IMR-90 (cell line): ENCODE results near the gene FBXL16. TPM values are rescaled to one million over a fixed set of nuclear protein-coding genes. Genes with fewer than 3 reads are reported as not detected.

Source experiments
- ATAC-seq: fragments of 200-7000 bp; cut with Tn5 transposase; 2 replicates; pipeline ENCODE4 v1.9.1; 2020; ENCODE audit warnings: low read depth, mild to moderate bottlenecking, moderate library complexity
- BruUV-seq: library from RNA; stranded (reverse); fragments of 400-500 nt; replicated peaks from 2 replicates; lab custom pipeline; 2021; lab: Mats Ljungman, UMichigan
- CTCF ChIA-PET: fragments of 300-600 bp; formaldehyde crosslinking; extraction: SDS; loops from one replicate; lab custom pipeline; 2021; ENCODE audit warnings: antibody characterized with exemption; lab: Yijun Ruan, JAX
- POLR2A ChIA-PET: fragments of 300-600 bp; sonication (Branson Sonifier 250); formaldehyde crosslinking; loops from one replicate; lab custom pipeline; 2022; ENCODE audit warnings: antibody characterized with exemption; ENCODE audit not compliant: unreplicated experiment; lab: Charles Lee
- DNase-seq: peaks from one replicate; pipeline ENCODE4 v3.0.0; 2013
- H2AFZ ChIP-seq: replicated peaks from 2 replicates; pipeline ENCODE3; 2013; ENCODE audit warnings: low read length, mild to moderate bottlenecking; ENCODE audit not compliant: poor library complexity
- H2AK5ac ChIP-seq: 2 replicates; pipeline ENCODE4 v1.6.1; 2013; ENCODE audit warnings: low read depth, low read length, inconsistent platforms
- H2AK9ac ChIP-seq: replicated peaks from 2 replicates; pipeline ENCODE3; 2013; ENCODE audit warnings: mild to moderate bottlenecking, low read depth, low read length, moderate library complexity; ENCODE audit not compliant: poor library complexity
- H2BK120ac ChIP-seq: 2 replicates; pipeline ENCODE4 v1.6.1; 2013; ENCODE audit warnings: low read depth, low read length, inconsistent platforms
- H2BK15ac ChIP-seq: 3 replicates; pipeline ENCODE4 v1.6.1; 2013; ENCODE audit warnings: low read depth, low read length, inconsistent platforms
- H2BK20ac ChIP-seq: 2 replicates; pipeline ENCODE4 v1.6.1; 2013; ENCODE audit warnings: low read depth, mild to moderate bottlenecking, inconsistent platforms, low read length, moderate library complexity
- H2BK5ac ChIP-seq: 2 replicates; pipeline ENCODE4 v1.6.1; 2013; ENCODE audit warnings: mild to moderate bottlenecking, low read depth, low read length, inconsistent platforms; ENCODE audit not compliant: poor library complexity, severe bottlenecking
- H3K14ac ChIP-seq: replicated peaks from 2 replicates; pipeline ENCODE4 v1.6.1; 2013; ENCODE audit warnings: low read depth, low read length, inconsistent platforms
- H3K18ac ChIP-seq: 2 replicates; pipeline ENCODE4 v1.6.1; 2013; ENCODE audit warnings: low read depth, low read length, control low read depth
- H3K23ac ChIP-seq: 2 replicates; pipeline ENCODE4 v1.6.1; 2013; ENCODE audit warnings: low read depth, low read length, inconsistent platforms
- H3K27ac ChIP-seq: 2 replicates; pipeline ENCODE4 v1.5.1; 2013; ENCODE audit warnings: mild to moderate bottlenecking, control low read depth, low read length; ENCODE audit not compliant: insufficient read depth
- H3K27me3 ChIP-seq: 2 replicates; pipeline ENCODE4 v1.6.1; 2013; ENCODE audit warnings: low read length; ENCODE audit not compliant: control insufficient read depth, insufficient read depth
- H3K36me3 ChIP-seq: 2 replicates; pipeline ENCODE4 v1.6.1; 2013; ENCODE audit warnings: low read length, mixed read lengths; ENCODE audit not compliant: control insufficient read depth, insufficient read depth
- H3K4ac ChIP-seq: 2 replicates; pipeline ENCODE4 v1.6.1; 2013; ENCODE audit warnings: low read depth, low read length, inconsistent platforms
- H3K4me1 ChIP-seq: 2 replicates; pipeline ENCODE4 v1.6.1; 2013; ENCODE audit warnings: low read length, mixed read lengths; ENCODE audit not compliant: control insufficient read depth, insufficient read depth
- H3K4me2 ChIP-seq: 2 replicates; pipeline ENCODE4 v1.6.1; 2013; ENCODE audit warnings: low read depth, mild to moderate bottlenecking, control low read depth, low read length, moderate library complexity
- H3K4me3 ChIP-seq: 2 replicates; pipeline ENCODE4 v1.5.1; 2013; ENCODE audit warnings: low read depth, mild to moderate bottlenecking, control low read depth, low read length, moderate library complexity; ENCODE audit not compliant: insufficient read depth
- H3K56ac ChIP-seq: 2 replicates; pipeline ENCODE4 v1.6.1; 2013; ENCODE audit warnings: low read length, inconsistent platforms; ENCODE audit not compliant: insufficient read depth; ENCODE audit errors: extremely low read depth
- H3K79me1 ChIP-seq, 2 experiments: 2 replicates each; pipeline ENCODE4 v1.6.1; 2013; ENCODE audit warnings: low read length in 2 of 2, inconsistent platforms in 1 of 2, low read depth in 1 of 2
- H3K9ac ChIP-seq: 2 replicates; pipeline ENCODE4 v1.6.1; 2013; ENCODE audit warnings: low read depth, low read length, control low read depth
- H3K9me1 ChIP-seq: 2 replicates; pipeline ENCODE4 v1.6.1; 2013; ENCODE audit warnings: low read length, inconsistent platforms; ENCODE audit not compliant: insufficient read depth
- H3K9me3 ChIP-seq: 2 replicates; pipeline ENCODE4 v1.6.1; 2013; ENCODE audit warnings: low read length; ENCODE audit not compliant: control insufficient read depth, insufficient read depth
- H4K20me1 ChIP-seq: 2 replicates; pipeline ENCODE4 v1.6.1; 2013; ENCODE audit warnings: low read length, inconsistent platforms; ENCODE audit not compliant: insufficient read depth
- H4K5ac ChIP-seq: 2 replicates; pipeline ENCODE4 v1.6.1; 2013; ENCODE audit warnings: mild to moderate bottlenecking, low read depth, low read length, control low read depth
- H4K8ac ChIP-seq, 2 experiments: 2 replicates each; pipeline ENCODE4 v1.6.1; 2013; ENCODE audit warnings: low read depth in 2 of 2, low read length in 2 of 2, control low read depth in 1 of 2, inconsistent platforms in 1 of 2
- H4K91ac ChIP-seq: 2 replicates; pipeline ENCODE4 v1.6.1; 2013; ENCODE audit warnings: low read depth, low read length, inconsistent platforms; ENCODE audit not compliant: insufficient read depth
- FOS ChIP-seq: fragments of 150-350 bp; IDR thresholded peaks from 2 replicates; pipeline ENCODE4 v1.6.1; 2016; ENCODE audit warnings: low read depth, low read length
- WGBS, 2 experiments: methylation state at CpG; one replicate each; pipeline versions ENCODE4 v1.1.5 to v1.1.7; 2013; ENCODE audit warnings: missing lambda C conversion rate in 2 of 2; ENCODE audit not compliant: insufficient read length in 1 of 2; ENCODE audit errors: extremely low coverage in 2 of 2; 5-methylcytosine and 5-hydroxymethylcytosine counted together
- dilution Hi-C: fragments of 300-500 bp; cut with HindIII; formaldehyde crosslinking; loops from one replicate; pipeline ENCODE4 v1.14.3; 2018; ENCODE audit warnings: low sequenced_read_pairs; ENCODE audit not compliant: unreplicated experiment
- in situ Hi-C: fragments of 300-500 bp; cut with MboI; formaldehyde crosslinking; loops from 3 replicates; pipeline ENCODE4 v1.14.3; 2019; ENCODE audit warnings: low sequenced_read_pairs, inconsistent platforms, mixed read lengths
- intact Hi-C: fragments of 100-400 bp; cut with micrococcal nuclease; formaldehyde crosslinking; loops from 2 replicates; pipeline ENCODE4 v1.10.0; 2022
- polyA plus RNA-seq, 3 experiments: library from polyadenylated mRNA; depleted of rRNA; stranded (reverse); fragments of >200 nt; gene quantifications; 2 replicates each; pipeline ENCODE4 v1.2.3, GENCODE V29; 2012; ENCODE audit warnings: low replicate concordance in 1 of 3
- total RNA-seq: library from RNA; depleted of rRNA; stranded (reverse); fragments of >200 nt; gene quantifications from 2 replicates; pipeline ENCODE4 v1.2.3, GENCODE V29; 2012
- TF ChIP-seq, protein P1 (sequence below): conservative IDR thresholded peaks from 2 replicates; pipeline ENCODE4 v1.5.1; 2012; ENCODE audit warnings: mild to moderate bottlenecking, low read depth, low read length, improper control_type of control experiment

The FBXL16 gene
- total and polyA plus RNA-seq, 2 of the 4 experiments (the other 2 are of a cell fraction) = 0.18 to 2.2 TPM

DNA sequence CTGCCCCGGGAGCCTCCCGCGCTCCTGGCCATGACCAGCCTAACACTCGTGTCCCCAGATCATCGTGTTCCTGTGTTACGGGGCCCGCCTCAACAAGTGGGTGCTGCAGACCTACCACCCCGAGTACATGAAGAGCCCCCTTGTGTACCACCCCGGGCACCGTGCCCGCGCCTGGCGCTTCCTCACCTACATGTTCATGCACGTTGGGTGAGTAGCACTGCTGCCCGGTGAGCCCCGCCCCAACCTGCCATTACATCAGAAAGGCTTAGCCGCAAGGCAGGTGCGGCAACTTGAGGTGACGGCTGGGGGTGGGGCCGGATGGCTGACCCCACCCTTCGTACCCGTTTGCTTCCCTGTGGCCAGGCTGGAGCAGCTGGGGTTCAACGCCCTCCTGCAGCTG is 28.7 kb downstream of the FBXL16 start (continued):
- TF ChIP-seq, protein P1, sequence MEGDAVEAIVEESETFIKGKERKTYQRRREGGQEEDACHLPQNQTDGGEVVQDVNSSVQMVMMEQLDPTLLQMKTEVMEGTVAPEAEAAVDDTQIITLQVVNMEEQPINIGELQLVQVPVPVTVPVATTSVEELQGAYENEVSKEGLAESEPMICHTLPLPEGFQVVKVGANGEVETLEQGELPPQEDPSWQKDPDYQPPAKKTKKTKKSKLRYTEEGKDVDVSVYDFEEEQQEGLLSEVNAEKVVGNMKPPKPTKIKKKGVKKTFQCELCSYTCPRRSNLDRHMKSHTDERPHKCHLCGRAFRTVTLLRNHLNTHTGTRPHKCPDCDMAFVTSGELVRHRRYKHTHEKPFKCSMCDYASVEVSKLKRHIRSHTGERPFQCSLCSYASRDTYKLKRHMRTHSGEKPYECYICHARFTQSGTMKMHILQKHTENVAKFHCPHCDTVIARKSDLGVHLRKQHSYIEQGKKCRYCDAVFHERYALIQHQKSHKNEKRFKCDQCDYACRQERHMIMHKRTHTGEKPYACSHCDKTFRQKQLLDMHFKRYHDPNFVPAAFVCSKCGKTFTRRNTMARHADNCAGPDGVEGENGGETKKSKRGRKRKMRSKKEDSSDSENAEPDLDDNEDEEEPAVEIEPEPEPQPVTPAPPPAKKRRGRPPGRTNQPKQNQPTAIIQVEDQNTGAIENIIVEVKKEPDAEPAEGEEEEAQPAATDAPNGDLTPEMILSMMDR = no peak

DNA sequence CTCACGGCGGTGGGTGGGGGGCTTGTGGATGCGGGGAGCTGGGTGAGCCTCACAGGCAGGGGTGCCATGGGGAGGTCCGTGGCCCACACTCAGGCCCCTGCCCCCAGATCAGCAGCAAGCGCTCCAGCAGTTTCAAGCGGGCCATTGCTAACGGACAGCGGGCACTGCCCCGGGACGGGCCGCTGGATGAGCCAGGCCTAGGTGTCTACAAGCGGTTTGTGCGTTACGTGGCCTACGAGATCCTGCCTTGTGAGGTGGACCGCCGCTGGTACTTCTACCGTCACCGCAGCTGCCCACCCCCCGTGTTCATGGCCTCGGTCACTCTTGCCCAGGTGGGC is 29.1 kb downstream of the FBXL16 start:
- H3K27me3 ChIP-seq = no peaks in the 10 kb centered on the region
- CTCF ChIA-PET = no interaction called here
- POLR2A ChIA-PET = no interaction called here
- H4K5ac ChIP-seq = no peak overlapping the region
- ATAC-seq = no peak
- in situ Hi-C loops (no loop called here), intact Hi-C loops (no loop called here), dilution Hi-C loops (no loop called here)
- no peak overlapping the region for H3K9ac ChIP-seq
- no peak overlapping the region for H3K27ac ChIP-seq
- H2AK9ac ChIP-seq = peak overlapping the region; percentile 78
- no peak overlapping the region for H3K4me3 ChIP-seq
- peaks cover 15% of the 10 kb centered on the region for H3K4me1 ChIP-seq
- no peaks in the 10 kb centered on the region for H3K9me3 ChIP-seq
- no peak overlapping the region for H3K4me2 ChIP-seq
- H3K4ac ChIP-seq = no peak overlapping the region
- no peak overlapping the region for H3K18ac ChIP-seq
- no peak for TF ChIP-seq FOS
- no peak overlapping the region for H2BK120ac ChIP-seq
- WGBS, 2 experiments = 91% methylated on average over 15 of the region's 21 CpGs; no CpG with 5 or more reads in 1 of the 2 experiments
- BruUV-seq = no TSS peak
- H4K20me1 ChIP-seq = peaks cover 29% of the 10 kb centered on the region
- no peak overlapping the region for H2AK5ac ChIP-seq
- H3K9me1 ChIP-seq = peaks cover 9% of the 10 kb centered on the region; the same call in 1 of the 2 replicates
- H2AFZ ChIP-seq = no peak overlapping the region
- H2BK20ac ChIP-seq = no peak overlapping the region
- no peak overlapping the region for H4K8ac ChIP-seq
- peaks cover 0 to 27% of the 10 kb centered on the region in 2 experiments; a peak in 2 of 4 replicates for H3K79me1 ChIP-seq
- H3K23ac ChIP-seq = no peak overlapping the region
- H4K91ac ChIP-seq = no peak overlapping the region
- H2BK5ac ChIP-seq = no peak overlapping the region
- no peak overlapping the region for H2BK15ac ChIP-seq
- no peak overlapping the region for H3K56ac ChIP-seq
- H3K14ac ChIP-seq = no peak overlapping the region
- no peak for DNase-seq
- H3K36me3 ChIP-seq = peaks cover 28% of the 10 kb centered on the region
